Activated CD4-positive, alpha-beta T cell treated with anti-CD3 and anti-CD28 coated beads for 4 hours (primary cell): ENCODE measurements around the gene C1GALT1.

Source experiments
- DNase-seq, 2 donors: peaks; one replicate each; pipeline ENCODE4 v3.0.0-alpha.2; 2020

The C1GALT1 gene

DNA sequence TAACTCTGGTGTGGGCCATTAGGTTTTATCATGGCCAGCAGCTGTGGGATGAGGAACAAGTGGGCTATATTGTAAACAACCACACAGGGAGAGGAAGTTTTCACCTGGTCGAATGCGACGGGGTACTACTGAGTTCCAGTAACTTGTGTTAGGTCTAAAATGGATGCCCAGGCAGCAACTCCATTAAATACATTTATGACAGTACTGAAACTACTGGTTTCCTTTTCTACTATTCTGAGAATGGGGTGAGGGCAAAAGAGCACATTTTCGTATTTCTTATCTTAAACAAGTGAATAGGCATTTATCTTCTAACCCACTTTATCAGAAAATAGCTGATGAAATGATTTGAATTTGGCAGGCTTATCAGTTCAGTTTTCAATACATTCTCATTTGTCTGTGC, 109.7 kb downstream of the C1GALT1 start:
- no peak for DNase-seq

DNA sequence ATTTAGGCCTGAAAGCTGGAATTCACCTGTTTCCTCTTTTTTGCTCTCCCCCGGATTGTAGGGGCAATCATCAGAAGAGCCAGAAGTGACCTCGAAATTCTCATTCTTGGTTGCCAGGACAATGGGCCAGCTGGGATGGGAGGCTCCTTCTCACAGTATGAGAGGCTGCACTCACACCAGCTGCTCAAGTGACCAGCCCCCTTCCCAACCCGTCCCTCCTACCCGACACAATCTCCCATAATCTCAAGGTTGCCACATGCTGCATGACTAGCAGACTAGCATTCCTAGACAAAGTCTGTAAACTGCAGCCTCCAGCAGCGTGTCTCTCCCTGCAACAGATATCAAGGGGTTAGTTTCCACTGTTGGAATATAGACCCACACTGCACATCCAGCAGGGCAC, 110.3 kb downstream of the C1GALT1 start:
- no peak for DNase-seq

- DNase-seq = no peak
Measured at GRCh38 chr7:7293092-7293491, 110.7 kb downstream of the C1GALT1 start.

- DNase-seq = no peak
Measured at GRCh38 chr7:7294911-7295310, 112.6 kb downstream of the C1GALT1 start.
